DND-41 (cell line): ENCODE data around the gene TFF3.

Source experiments
- CTCF ChIP-seq: IDR thresholded peaks from 2 replicates; pipeline ENCODE4 v1.5.1; 2012; ENCODE audit warnings: borderline replicate concordance, low read length, moderate library complexity, mild to moderate bottlenecking; ENCODE audit not compliant: poor library complexity, severe bottlenecking; ENCODE audit errors: extremely low read depth
- EZH2 ChIP-seq: IDR thresholded peaks from 3 replicates; pipeline ENCODE4 v1.6.1; 2012; ENCODE audit warnings: borderline replicate concordance, low read depth, mild to moderate bottlenecking, moderate library complexity, low read length, inconsistent platforms; ENCODE audit not compliant: severe bottlenecking

GRCh38 chr21:42310411-42311001 lies 4.7 kb downstream of the TFF3 start:
- TF ChIP-seq CTCF (no peak), EZH2 (no peak)
